HG03196 (cell line): ENCODE results near the gene HK2.

ENCODE experiments used
- ATAC-seq: cut with Tn5 transposase; IDR thresholded peaks from one replicate; pipeline ENCODE4 v1.9.1; 2021; ENCODE audit not compliant: unreplicated experiment

Gene HK2

DNA sequence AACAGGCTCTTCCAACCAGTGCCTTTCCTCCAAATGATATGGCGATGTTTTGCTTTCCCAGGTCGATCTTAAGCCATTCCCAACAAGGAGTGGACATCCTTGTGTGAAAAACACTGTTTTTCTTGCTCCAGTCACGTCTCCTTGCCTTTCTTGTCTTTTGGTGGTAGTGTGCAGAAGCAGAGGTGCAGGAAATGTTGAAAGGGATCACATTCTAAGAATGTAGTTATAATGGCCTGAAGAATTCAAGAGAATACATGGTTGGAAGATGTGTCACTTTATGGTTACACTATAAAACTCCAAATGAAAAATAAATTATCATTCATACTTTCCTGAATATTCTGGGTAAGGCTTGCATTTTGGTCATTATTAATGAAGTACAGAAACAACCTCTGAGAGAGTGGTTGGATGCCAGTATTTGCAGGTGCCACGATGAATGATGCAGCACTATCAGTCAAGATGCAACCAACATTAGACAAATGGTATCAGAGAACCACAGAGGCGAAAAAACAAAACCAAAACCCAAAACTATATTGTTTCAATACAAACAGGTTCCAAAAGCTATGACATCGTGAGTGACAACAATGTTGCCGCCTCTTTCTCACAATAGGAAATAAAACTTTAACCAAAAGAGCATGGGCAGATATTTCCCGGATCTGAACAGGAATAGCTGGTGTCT is 97.0 kb downstream of the HK2 start:
- no peak for ATAC-seq

DNA sequence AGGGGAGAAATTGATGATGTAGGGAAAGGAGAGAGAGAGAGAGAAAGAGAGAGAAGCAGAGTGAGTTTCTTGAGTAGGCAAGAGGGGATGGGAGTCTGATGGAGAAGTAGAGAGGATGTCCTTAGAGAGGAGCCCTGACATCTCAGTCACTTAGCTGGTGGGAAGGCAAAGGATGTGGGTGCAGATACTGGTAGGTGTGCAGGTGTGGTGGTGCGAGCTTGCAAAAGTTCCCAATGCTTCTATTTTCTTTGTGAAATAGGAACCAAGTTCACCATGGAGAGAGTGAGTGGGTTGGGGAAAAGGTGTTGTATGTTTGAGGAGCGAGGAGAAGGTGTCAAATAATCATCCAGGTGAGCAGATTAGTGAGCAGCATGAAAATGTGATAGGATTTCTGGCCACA is 98.0 kb downstream of the HK2 start:
- ATAC-seq = no peak

DNA sequence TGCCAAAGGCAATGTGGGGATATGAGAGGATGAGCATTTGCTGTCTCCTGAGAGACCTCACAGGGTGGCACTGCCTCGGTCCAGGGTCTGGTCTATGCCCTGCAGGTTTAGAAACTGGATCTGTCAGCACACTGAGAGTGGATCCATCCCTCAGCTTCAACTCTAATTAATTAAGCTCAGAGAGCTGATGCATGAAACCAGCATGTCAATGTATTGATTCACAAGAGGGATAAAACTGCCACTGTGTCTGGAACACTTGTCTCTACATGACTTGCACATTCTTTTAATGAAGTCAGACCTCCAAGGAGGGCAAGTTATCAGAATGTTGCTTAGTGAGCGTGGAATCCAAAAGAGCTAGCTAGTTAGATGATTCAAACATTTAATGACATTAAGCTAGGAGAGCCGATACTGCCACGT is 102.1 kb downstream of the HK2 start:
- no peak for ATAC-seq

DNA sequence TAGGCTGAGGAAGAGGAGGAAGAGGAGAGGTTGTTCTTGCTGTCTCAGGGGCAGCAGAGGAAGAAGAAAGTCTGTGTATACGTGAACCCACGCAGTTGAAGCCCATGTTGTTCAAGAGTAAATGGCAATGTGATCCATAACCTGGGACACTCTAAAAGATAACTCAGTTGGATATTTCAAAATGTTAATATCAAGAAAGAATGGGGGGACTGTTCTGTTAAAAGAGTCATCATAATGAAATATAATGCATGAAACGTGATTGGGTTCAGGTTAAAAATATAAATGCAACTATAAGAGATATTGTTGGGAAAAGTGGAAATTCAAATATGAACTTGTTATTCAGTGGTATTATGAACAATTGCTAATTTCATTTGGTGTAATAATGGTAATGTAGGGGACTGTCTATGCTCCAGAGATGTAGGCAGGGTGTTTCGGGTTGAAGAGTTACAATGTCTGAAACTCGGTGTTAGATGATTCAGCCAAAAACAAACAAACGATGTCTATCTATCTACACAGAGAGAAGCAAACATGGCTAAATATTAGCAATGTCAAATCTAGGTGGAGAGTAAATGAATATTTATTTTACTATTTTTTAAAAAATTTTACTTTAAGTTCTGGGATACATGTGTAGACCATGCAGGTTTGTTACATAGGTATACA is 103.4 kb downstream of the HK2 start:
- no peak for ATAC-seq

GRCh38 chr2:74938264-74938663 is 104.3 kb downstream of the HK2 start:
- no peak for ATAC-seq

DNA sequence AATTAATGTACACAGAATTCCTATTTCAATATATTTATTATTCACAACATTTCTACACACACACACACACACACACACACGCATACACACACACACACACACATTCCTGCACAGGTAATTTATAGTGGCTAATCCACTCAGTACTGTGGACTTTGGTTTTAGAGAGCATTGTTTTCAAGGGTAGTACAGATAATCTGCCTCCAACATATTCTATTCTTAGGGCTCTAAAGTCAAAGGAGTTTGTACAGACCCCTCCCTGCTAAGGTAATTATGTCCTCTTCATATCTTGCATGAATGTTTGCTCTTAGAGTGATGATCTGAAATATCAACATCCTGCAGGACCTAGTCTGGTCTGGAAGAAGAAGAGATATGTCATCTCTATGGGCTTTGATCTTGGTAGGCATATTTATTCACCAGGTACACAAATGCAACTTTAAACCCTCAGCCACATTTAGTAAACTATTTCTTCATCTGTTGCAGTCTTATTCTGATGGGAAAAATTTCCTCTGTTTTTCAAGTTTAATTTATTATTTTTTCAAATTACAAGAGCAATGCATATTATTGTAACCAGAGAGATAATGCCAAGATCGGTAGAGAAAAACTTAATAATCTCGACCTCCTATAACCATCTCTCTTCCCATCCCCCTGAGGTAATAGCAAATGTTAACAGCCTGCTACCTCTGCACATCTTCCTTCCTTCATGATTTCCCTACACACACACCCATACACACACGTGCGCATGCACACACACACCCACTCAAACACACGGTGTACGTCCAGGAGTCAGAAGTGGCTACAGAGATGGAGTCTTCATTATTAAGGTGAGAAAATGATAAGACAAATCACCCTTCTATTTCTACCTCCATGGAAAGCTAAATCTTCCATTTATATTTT is 106.2 kb downstream of the HK2 start:
- no peak for ATAC-seq

DNA sequence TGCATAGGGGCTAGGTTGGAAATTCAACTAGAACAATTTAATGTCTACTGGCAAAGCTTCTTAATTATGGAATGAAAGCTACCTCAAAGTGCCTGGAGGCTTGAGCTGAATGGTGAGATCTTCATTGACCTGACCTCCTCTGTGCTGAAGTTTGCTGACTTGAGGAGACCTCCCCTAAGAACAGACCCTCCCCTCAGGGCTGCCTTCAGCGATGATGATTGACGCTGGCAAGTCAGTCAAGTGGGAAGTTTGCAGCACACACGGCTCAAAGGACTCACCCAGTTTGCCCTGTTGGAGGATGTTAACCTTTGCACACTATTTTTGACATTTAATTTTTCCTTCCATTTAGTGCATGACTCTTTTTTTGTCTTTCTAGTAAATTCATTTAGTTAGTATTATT is 107.4 kb downstream of the HK2 start:
- ATAC-seq = no peak

- ATAC-seq = no peak
These were observed 108.3 kb downstream of the HK2 start for GRCh38 chr2:74942263-74942662.
